Body of pancreas (tissue), 4 donors: Measurements from ENCODE around the gene PDPK1.

Source experiments
- POLR2A ChIP-seq, 3 donors: fragments of 450-650 bp; IDR thresholded peaks; one replicate each; pipeline ENCODE4 v1.6.1; 2016; ENCODE audit warnings: antibody characterized with exemption in 3 of 3, mild to moderate bottlenecking in 2 of 3
- TF ChIP-seq, protein P1 (sequence below), 7 experiments: fragments of 450-650 bp in 4 of 7; fragments of 200-600 bp in 3 of 7; sonication (generic) in 3 of 7; IDR thresholded peaks; one replicate each; pipeline ENCODE4 v1.5.1; 2016 to 2019; ENCODE audit warnings: antibody characterized with exemption in 7 of 7

DNA sequence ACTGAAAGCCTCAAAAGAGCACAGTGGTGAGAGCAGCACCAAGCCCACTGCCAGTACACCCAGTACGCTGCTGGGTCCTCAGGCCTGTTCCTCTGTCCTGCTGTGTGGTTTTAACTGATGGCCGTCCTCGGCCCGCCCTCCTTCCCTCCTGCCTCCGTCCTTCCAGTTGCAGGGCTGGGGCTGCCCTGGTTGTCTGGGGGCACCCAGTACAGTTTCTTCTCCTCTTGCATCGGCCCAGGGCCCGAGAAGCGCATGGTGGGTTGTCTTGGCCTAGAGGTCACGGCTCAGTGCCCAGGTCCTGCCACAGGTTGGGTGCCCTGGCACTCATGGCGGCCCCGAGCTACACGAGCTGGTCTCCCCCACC is 73.7 kb downstream of the PDPK1 start:
- TF ChIP-seq, protein P1, sequence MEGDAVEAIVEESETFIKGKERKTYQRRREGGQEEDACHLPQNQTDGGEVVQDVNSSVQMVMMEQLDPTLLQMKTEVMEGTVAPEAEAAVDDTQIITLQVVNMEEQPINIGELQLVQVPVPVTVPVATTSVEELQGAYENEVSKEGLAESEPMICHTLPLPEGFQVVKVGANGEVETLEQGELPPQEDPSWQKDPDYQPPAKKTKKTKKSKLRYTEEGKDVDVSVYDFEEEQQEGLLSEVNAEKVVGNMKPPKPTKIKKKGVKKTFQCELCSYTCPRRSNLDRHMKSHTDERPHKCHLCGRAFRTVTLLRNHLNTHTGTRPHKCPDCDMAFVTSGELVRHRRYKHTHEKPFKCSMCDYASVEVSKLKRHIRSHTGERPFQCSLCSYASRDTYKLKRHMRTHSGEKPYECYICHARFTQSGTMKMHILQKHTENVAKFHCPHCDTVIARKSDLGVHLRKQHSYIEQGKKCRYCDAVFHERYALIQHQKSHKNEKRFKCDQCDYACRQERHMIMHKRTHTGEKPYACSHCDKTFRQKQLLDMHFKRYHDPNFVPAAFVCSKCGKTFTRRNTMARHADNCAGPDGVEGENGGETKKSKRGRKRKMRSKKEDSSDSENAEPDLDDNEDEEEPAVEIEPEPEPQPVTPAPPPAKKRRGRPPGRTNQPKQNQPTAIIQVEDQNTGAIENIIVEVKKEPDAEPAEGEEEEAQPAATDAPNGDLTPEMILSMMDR (IDR thresholded peaks at IDR 0.05), result no peak
- no peak for TF ChIP-seq POLR2A (IDR thresholded peaks at IDR 0.05)
